HEK293T (cell line): ENCODE measurements around the gene KCNE3.

Experiments used
- BHLHE40 ChIP-seq: fragments of 450-650 bp; IDR thresholded peaks from 2 replicates; pipeline ENCODE4 v1.6.1; 2016; ENCODE audit warnings: mild to moderate bottlenecking, moderate library complexity, borderline replicate concordance
- CTBP1 ChIP-seq: fragments of 450-650 bp; IDR thresholded peaks from 2 replicates; pipeline ENCODE4 v1.6.1; 2016; ENCODE audit warnings: borderline replicate concordance
- ELF4 ChIP-seq: fragments of 450-650 bp; IDR thresholded peaks from 2 replicates; pipeline ENCODE4 v1.6.1; 2017; ENCODE audit warnings: antibody characterized with exemption
- FOXA1 ChIP-seq: fragments of 450-650 bp; IDR thresholded peaks from 2 replicates; pipeline ENCODE4 v1.6.1; 2016; ENCODE audit warnings: mild to moderate bottlenecking
- FOXM1 ChIP-seq: fragments of 450-650 bp; IDR thresholded peaks from 2 replicates; pipeline ENCODE4 v1.6.1; 2017; ENCODE audit warnings: mild to moderate bottlenecking, borderline replicate concordance
- HDGF ChIP-seq: fragments of 450-650 bp; IDR thresholded peaks from 2 replicates; pipeline ENCODE4 v1.6.1; 2017; ENCODE audit warnings: antibody characterized with exemption, borderline replicate concordance
- NFRKB ChIP-seq: fragments of 450-650 bp; IDR thresholded peaks from 2 replicates; pipeline ENCODE4 v1.6.1; 2016; ENCODE audit warnings: mild to moderate bottlenecking, moderate library complexity
- PKNOX1 ChIP-seq: fragments of 450-650 bp; IDR thresholded peaks from 2 replicates; pipeline ENCODE4 v1.6.1; 2016
- SP1 ChIP-seq: fragments of 450-650 bp; IDR thresholded peaks from 2 replicates; pipeline ENCODE4 v1.6.1; 2017
- TARDBP ChIP-seq: fragments of 450-650 bp; IDR thresholded peaks from 2 replicates; pipeline ENCODE4 v1.6.1; 2016

- TF ChIP-seq FOXA1, result no peak
- TF ChIP-seq NFRKB, result no peak
- TF ChIP-seq SP1, result no peak
- no peak for TF ChIP-seq ELF4
- no peak for TF ChIP-seq BHLHE40
- no peak for TF ChIP-seq HDGF
- no peak for TF ChIP-seq TARDBP
- TF ChIP-seq CTBP1, result no peak
- TF ChIP-seq PKNOX1, result no peak
- TF ChIP-seq FOXM1, result no peak
Measured at GRCh38 chr11:74478877-74479731, 11.8 kb upstream of the KCNE3 start.
